Measurements from ENCODE around the gene MEF2D.

Gene MEF2D

DNA sequence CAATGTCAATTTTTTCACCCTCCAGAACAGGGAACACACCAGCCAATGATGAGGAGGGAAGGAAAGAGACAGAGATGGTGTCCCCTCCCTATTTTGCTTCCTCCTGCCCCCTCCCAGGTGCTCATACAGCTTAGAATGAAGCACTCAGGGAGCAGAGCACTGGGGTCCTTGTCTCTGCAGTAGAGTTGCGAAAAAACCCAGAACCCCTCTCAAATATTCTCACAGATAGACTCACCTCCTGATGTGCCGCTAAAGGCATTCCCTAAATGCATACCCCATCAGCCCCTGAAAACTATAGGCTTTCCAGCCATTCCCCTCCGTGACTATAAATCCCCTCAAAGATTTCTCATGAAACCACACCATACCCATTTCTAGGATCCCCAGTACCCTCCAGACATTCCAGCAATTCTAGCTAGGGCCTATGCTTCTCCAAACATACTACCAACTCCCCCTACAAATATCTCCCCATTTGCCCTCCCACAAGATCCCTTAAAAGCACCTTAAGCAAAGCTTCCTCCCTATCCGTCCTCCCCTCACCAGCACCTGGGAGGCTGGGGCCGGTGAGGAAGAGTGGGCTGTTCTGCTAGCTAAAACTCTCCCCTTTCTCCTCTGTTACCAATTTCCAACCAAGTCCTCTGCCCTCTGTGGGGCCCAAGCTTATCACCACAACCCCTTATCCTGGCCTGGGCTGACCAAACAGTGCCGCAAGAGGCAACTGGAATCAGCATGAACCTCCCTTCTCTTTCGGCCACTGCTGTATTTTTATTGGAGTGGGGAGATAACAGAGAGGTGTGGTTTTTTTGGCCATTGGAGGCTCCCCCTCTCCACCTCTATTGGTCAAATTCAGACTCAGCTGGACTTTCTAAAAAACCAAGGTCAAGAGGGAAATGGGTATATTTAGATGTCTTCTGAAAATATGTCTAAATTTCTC, 76.9 kb downstream of the MEF2D start:
- DNase-seq (ENCODE audit: low spot score), result no peak

DNA sequence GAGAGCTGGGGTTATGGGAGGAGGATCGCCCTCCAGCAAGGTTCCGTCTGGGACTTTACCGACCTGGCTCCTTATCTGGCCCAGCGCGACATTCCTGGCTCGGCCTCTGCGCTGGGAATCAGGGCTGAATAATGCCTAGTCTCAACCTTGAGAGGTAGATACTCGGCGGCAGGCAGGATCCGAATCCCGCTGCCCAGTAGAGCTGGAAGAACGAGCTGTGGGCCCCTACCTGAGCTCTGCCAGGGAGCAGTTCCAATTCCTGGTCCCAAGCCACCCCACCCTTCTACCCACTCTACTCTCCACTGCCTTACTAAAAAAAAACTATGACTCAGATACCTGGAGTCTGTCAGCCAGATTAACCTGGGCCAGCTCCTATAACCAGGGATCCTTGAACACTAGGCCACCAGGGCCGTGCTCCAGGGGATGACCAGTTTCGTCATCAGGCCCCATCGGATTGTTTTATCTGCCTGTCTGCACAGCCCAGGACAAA, 77.9 kb downstream of the MEF2D start:
- no peak for DNase-seq (ENCODE audit: low spot score)

DNA sequence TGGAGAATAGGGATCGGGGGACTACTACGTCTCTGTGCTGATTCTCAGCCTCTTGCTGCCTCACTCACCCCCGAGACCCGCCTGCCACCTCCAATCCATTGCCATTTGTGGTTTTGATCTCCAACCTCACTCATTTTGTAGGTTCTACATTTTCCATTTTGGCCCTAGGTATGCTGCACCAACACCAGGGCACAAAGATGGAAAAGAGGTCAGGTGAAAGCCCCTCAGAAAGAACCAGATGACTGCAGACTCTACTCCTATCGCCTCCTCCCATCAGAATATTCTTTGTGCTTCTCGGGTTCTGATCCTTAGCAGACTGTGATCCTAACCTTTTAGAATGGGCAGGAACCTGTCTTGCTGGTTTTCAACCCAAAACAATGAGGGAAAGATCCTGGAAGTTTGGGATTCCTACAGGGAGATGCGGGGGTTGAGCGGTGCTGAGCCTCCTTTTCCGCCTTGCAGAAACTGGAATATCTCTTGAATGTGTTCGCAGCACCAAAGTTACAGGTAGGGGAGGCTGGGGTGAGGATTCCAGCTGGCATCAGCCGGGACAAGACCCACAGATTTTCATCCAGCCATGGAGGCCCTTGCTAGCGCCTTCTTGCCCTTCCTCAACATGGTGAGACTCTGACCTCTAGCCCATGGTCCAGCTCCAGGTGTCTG, 78.5 kb downstream of the MEF2D start:
- peak; percentile 52 for DNase-seq (ENCODE audit: low spot score)

DNA sequence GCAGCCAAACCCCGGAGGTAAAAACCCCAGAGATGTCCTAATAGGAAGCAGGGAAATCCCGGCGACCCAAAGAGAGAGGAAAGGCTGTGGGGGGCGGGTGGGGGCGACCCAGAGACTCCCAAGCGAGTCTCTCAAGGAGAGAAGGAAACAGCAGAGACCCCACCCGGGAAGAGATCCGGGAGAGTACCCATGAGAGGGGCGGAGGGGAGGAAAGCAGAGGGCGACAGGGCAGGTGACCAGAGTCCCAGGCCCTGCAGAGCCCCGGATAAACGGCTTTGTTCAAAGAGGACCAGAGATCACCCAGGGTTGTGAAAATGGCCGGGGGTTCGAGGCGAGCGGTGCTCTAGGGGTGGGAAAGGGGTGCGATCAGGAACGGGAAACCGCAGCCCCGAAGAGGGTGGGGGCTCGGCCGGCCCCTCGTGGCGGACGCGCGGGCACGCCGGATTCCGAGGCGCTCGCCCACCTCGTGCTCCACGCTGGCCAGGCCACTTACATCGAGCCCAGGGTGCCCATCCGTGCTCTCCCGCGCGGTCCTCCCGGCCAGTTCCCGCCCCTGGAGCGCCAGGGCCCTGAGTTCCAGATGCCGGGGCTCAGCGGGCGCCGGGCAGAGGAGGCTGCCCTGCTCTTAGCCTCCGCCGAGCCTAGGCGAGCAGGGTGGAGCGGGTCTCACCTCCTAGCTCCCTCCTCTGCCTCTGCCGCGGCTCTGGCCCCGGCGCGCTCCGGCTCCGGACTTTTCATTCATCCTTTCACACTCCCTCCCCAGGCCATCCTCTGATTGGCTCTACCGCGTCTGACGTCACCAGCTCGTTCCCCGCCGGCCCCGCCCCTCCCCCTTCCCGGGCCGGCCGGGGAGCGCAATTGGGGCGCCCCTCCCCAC, 79.3 kb downstream of the MEF2D start:
- peak; percentile 98 for DNase-seq (ENCODE audit: low spot score)

DNA sequence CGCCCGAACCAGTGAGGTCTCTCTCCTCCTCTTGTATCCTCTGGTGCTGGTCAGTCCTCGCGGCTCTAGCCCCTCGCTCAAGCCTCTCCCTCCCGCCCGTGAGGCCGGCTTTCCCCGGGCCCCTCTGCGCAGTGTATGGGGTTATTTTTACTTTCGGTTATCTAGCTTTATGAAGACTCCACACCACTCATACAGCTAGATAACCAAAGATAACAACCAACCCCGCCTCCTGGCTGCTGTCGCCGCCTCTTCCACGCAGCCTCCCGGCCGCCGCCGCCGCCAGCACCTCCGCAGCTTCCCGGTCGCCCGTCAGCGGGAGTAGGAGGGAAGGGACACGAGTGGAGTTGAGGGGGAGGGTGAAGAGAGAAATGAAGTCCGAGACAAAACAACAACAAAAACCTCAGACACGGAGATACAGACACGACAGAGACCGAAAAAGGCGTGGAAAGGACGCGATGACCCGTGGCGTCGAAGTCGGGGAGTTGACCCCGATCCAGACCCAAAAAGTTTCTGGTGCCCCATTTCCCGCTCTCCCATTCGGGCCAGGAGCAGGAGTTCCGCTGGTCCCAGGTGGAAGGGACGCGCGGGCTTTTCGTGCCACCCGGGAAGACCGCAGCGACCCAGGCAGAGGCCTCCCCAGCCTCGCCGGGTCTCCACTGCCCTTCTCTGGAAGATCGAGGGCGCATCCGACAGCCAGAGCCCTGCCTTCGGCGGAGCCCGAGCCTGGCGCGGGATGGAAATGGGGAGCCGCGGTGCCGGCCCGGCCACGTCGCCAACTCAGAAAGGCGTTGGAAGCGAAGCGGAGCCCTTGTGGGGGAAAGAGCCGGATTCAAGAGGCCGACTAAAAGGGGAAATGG, 80.1 kb downstream of the MEF2D start:
- DNase-seq (ENCODE audit: low spot score), result peak; percentile 41

DNA sequence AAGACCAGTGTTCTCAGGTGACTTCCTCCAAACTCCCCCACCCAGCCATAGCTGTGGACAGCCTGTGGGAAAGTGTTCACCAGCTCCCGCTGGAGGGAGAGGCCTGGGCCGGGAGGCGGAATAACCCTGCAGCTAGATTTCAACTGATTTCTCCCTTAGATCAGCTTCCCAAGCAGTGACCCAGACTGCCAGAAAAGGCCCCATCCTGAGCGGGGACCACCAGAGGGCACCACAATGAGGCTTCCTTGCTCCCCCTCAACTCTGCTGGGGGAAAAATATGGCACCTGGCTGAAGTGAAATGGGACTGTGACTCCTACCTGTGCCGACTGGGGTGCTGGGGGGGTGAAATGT, 80.7 kb downstream of the MEF2D start:
- DNase-seq (ENCODE audit: low spot score), result peak; percentile 79

DNA sequence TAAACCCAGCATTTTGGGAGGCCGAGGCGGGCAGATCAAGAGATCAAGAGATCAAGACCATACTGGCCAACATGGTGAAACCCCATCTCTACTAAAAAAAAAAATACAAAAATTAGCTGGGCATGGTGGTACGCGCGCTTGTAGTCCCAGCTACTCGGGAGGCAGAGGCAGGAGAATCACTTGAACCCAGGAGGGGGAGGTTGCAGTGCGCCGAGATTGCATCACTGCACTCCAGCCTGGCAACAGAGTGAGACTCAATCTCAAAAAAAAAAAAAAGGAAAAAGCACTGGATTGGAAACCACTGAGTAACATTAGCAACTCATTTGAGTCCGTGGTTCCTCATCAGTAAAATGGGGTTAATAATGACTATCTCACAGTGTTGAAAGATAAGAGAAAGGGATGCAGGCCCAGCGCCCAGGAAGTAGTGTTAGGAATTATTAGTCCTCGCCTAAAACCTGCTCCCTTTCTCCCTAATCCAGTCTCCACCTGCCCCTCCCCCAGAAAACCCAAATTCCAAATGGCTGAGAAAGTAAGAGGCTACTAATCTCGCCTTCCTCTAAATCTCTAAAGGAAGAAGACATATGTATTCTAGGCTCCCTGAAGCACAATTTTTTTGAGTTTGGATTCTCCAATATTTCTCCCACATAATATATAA, 82.0 kb downstream of the MEF2D start:
- DNase-seq (ENCODE audit: low spot score), result no peak

DNA sequence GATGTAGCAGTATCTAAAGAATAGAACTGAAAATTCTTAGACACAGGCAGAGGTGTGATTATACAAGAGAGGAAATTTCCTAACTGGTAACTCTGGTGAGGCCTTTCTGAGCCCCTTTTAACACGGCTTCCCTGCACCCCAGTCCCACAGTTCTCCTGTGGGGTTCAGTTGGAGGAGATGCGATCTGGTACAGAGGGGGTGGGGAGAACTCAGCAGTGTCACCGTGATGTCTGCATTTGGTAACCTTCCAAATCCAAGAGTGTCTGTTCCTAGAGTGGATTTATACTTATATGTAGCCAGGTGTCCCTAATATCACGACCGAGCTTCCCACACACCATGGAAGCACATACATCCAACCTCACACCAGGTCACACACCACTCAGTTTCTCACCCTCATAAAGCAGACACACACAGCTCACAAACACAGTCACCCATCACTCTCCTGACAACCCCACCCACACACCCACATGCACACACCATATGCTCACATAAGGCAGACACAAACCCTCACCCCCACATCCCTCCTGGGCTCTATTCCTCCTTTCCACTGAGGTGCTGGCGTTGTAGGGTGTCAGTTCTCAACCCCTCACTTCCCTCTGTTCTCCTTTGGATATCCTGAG, 83.1 kb downstream of the MEF2D start:
- no peak for DNase-seq (ENCODE audit: low spot score)

DNA sequence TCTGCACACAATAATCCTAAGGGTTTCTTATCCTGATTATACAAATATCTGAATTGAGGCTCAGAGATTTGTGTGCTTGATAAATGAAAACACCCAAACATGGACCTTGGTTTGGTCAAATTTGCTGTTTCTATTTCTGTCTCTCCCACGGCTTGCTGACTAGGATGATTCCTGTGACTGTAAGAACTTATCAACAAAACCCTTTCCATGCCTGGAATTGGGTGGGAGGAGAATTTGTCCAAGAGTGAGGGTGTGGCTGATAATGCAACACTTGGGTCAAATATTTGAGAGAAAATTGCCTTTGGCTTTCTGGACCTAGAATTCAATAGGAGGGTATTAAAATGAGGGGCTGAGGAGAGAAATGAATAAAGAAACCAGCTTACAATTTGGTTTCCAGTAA, 83.6 kb downstream of the MEF2D start:
- DNase-seq (ENCODE audit: low spot score), result no peak

DNA sequence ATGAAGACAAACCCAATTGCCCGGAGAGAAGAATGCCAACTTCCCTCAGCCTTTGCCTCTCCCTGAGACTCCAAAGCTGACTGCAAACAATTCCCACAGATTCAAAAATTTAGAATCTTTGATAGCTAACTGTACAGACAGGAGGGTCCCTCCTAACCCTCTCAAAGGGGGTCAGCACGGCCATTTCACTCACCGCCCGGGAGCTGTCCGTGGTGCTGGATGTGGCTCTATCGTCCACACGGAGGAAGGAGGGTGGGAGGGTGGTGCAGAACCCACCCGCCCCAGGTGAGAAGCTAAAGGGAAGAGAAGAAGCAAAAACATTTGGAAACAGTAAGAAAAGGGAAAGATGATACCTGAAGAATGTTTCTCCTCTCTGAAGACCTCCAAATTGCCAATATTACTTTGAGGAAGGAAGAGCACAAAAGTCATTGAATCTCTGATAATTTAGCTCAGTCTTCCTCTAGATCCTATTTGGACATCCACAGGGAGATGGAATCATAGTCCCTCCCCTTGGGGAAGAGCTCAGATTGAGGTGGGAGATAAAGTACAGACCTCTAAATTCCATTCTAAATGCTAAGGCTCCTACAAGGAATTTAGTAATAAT, 86.0 kb downstream of the MEF2D start:
- DNase-seq (ENCODE audit: low spot score), result peak; percentile 78

Measured in iPS-NIHi11 (cell line).